ENCODE results near the gene CPNE7. TPM values are rescaled to one million over a fixed set of nuclear protein-coding genes. Genes with fewer than 3 reads are reported as not detected.

Gene CPNE7
- total and polyA plus RNA-seq, 2 experiments from 2014 or later = 1.6 to 2.2 TPM

DNA sequence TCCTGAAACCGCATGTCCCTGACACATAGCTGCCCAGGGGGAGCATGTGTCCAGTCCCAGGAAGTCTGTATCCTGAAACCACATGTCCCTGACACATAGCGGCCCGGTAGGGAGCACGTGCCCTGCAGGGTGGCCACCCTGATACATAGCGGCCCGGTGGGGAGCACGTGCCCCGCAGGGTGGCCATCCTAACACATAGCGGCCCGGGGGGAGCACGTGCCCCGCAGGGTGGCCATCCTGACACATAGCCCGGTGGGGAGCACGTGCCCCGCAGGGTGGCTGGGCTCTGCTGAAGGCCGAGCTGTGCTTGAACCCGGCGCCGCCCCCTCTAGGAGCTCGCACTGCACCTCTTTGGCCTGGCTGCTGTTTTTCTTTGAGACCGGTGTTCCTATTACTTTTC, 33.8 kb upstream of the CPNE7 start:
- Histone ChIP-seq H3K27ac (peak overlapping the region; percentile 62), H3K9me3 (ENCODE audit: low read depth) (no peaks in the 10 kb centered on the region), H3K4me3 (no peak overlapping the region), H3K36me3 (peaks cover 14% of the 10 kb centered on the region), H3K4me1 (ENCODE audit: low read depth) (peaks cover 10% of the 10 kb centered on the region), H3K27me3 (no peaks in the 10 kb centered on the region)
- TF ChIP-seq, protein P1, sequence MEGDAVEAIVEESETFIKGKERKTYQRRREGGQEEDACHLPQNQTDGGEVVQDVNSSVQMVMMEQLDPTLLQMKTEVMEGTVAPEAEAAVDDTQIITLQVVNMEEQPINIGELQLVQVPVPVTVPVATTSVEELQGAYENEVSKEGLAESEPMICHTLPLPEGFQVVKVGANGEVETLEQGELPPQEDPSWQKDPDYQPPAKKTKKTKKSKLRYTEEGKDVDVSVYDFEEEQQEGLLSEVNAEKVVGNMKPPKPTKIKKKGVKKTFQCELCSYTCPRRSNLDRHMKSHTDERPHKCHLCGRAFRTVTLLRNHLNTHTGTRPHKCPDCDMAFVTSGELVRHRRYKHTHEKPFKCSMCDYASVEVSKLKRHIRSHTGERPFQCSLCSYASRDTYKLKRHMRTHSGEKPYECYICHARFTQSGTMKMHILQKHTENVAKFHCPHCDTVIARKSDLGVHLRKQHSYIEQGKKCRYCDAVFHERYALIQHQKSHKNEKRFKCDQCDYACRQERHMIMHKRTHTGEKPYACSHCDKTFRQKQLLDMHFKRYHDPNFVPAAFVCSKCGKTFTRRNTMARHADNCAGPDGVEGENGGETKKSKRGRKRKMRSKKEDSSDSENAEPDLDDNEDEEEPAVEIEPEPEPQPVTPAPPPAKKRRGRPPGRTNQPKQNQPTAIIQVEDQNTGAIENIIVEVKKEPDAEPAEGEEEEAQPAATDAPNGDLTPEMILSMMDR (IDR thresholded peaks at IDR 0.05; ENCODE audit: low read depth, low read length) = no peak
- no peak for DNase-seq (ENCODE audit: low read depth in 1 of 2, low spot score in 1 of 2)

DNA sequence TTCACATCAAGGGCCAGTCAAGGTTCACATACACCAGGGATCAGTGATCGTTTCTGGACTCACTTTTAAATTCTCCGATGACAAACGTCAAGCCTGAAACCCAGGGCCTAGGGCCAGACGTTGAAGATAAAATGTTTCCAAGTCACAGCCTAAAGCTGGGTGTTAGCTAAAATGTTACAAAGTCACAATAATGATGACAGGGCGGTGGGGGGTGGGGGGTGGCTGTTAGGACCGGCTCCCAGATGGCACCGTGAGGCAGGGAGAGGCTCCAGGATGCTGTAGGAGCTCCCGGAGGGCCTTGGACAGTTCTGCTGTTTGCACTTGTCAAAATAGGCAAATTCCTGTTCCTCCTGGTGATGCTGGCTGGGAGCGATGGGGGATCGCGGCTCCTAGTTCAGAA, 31.4 kb upstream of the CPNE7 start:
- DNase-seq (ENCODE audit: low read depth in 1 of 2, low spot score in 1 of 2) = no peak
- Histone ChIP-seq H3K9me3 (ENCODE audit: low read depth) (no peaks in the 10 kb centered on the region), H3K27me3 (no peaks in the 10 kb centered on the region), H3K36me3 (peaks cover 27% of the 10 kb centered on the region), H3K4me1 (ENCODE audit: low read depth) (peaks cover 10% of the 10 kb centered on the region), H3K27ac (no peak overlapping the region), H3K4me3 (no peak overlapping the region)
- TF ChIP-seq, protein P1 (IDR thresholded peaks at IDR 0.05; ENCODE audit: low read depth, low read length) = no peak

DNA sequence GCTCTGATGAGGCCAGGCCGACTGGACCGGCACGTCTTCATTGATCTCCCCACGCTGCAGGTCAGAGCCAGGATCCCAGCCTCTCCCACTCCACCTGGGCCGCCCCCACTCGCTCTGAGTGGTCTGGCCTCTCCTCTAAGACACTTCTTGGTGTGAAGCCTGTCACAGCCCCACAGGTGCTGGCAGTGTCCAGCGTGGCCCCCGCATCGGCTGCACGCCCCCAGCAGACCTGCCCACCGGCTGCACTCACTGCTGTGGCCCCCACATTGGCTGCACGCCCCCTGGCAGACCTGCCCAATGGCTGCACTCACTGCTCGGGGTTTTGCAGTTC, 30.9 kb upstream of the CPNE7 start:
- Histone ChIP-seq H3K9me3 (ENCODE audit: low read depth) (no peaks in the 10 kb centered on the region), H3K27me3 (no peaks in the 10 kb centered on the region), H3K4me3 (no peak overlapping the region), H3K36me3 (peaks cover 28% of the 10 kb centered on the region), H3K27ac (no peak overlapping the region), H3K4me1 (ENCODE audit: low read depth) (peaks cover 10% of the 10 kb centered on the region)
- DNase-seq (ENCODE audit: low read depth in 1 of 2, low spot score in 1 of 2) = no peak
- TF ChIP-seq, protein P1 (IDR thresholded peaks at IDR 0.05; ENCODE audit: low read depth, low read length) = no peak

DNA sequence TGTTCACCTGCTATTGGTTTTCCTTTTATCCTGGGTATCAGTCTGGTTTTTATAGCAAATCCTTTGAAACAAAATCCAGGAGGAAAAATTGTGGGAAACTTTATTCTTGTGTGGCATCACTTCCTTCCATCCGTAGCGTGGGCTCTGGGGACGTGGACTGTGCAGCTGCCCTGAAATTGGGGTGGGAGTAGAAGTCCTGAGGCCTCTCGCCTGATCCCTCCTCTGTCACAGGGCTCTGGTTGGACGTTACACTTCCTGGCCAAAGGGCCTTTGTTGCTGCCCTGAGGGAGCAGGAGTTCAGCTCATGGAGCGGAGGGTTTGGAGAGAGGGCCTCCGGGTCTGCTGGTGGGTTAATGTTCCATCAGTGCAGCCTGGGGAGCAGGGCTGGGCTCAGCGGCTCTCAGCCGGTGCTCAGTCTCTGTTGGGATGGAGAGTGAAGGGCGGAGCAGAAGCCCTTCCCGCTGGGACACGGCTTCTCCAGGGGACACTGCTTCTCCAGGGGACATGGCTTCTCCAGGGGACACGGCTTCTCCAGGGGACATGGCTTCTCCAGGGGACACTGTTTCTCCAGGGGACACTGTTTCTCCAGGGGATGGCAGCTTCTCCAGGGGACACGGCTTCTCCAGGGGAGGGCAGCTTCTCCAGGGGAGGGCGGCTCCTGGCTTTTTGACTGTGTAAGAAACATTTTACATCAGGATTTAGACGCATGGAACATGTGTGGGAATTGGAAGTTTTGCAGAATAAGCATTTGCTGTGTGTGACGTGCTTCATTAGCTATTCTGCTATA, 30.3 kb upstream of the CPNE7 start:
- peaks cover 10% of the 10 kb centered on the region for H3K4me1 ChIP-seq (ENCODE audit: low read depth)
- H3K27me3 ChIP-seq = no peaks in the 10 kb centered on the region
- peaks cover 30% of the 10 kb centered on the region for H3K36me3 ChIP-seq
- TF ChIP-seq, protein P1 (IDR thresholded peaks at IDR 0.05; ENCODE audit: low read depth, low read length) = no peak
- H3K4me3 ChIP-seq = no peak overlapping the region
- H3K9me3 ChIP-seq (ENCODE audit: low read depth) = no peaks in the 10 kb centered on the region
- H3K27ac ChIP-seq = no peak overlapping the region
- DNase-seq (ENCODE audit: low read depth in 1 of 2, low spot score in 1 of 2) = no peak

DNA sequence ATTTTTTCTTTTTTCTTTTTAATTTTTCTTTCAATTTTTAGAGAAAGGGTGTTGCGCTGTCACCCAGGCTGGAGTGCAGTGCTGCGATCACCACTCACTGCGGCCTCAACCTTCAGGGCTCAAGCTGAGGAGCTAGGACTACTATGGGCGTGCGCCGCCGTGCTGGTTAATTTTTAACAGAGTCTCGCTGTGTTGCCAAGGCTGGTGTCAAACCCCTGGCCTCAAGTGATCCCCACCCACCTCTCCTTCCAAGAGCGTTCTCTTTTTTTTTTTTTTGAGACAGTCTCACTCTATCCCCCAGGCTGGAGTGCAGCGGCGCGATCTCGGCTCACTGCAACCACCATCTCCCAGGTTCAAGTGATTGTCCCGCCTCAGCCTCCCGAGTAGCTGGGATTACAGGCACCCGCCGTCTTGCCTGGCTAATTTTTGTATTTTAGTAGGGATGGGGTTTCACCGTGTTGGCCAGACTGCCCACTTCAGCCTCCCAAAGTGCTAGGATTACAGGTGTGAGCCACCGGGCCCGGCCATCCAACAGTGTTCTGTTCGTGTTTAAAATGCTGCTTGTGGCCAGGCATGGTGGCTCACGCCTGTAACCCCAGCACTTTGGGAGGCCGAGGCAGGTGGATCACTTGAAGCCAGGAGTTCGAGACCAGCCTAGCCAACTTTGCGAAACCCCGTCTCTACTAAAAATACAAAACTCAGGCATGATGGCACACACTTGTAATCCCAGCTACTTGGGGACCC, 29.6 kb upstream of the CPNE7 start:
- TF ChIP-seq, protein P1 (IDR thresholded peaks at IDR 0.05; ENCODE audit: low read depth, low read length) = no peak
- H3K4me3 ChIP-seq = no peak overlapping the region
- peaks cover 5% of the 10 kb centered on the region for H3K4me1 ChIP-seq (ENCODE audit: low read depth)
- H3K27ac ChIP-seq = no peak overlapping the region
- no peaks in the 10 kb centered on the region for H3K9me3 ChIP-seq (ENCODE audit: low read depth)
- DNase-seq (ENCODE audit: low read depth in 1 of 2, low spot score in 1 of 2) = no peak
- H3K36me3 ChIP-seq = peaks cover 35% of the 10 kb centered on the region
- no peaks in the 10 kb centered on the region for H3K27me3 ChIP-seq

Measured in cardiac muscle cell (in vitro differentiated cells and primary cell).